SK-N-SH (cell line): ENCODE measurements around the gene SLC12A3. TPM values are rescaled to one million over a fixed set of nuclear protein-coding genes. Genes with fewer than 3 reads are reported as not detected.

Experiments
- CTCF ChIA-PET: fragments of 300-600, 350-600 bp; formaldehyde crosslinking; extraction: SDS; loops from one replicate; lab custom pipeline; 2021; lab: Yijun Ruan, JAX
- POLR2A ChIA-PET: fragments of 350-600 bp; sonication (Branson Sonifier 250); formaldehyde crosslinking; extraction: SDS; loops from one replicate; lab custom pipeline; 2020; ENCODE audit warnings: antibody characterized with exemption, inconsistent platforms; lab: Yijun Ruan, JAX
- DNase-seq: peaks from one replicate; pipeline ENCODE4 v3.0.0; 2012
- H2AFZ ChIP-seq: fragments of 200-600 bp; sonication (generic); 2 replicates; pipeline ENCODE4 v1.8.1; 2016; ENCODE audit warnings: antibody characterized with exemption, mild to moderate bottlenecking, low read depth
- H3F3A ChIP-seq: fragments of 200-600 bp; sonication (generic); replicated peaks from 2 replicates; pipeline ENCODE3; 2016; ENCODE audit warnings: antibody characterized with exemption, mild to moderate bottlenecking; ENCODE audit not compliant: insufficient read depth
- H3K27ac ChIP-seq, 2 experiments: fragments of 200-500 bp in 1 of 2; fragments of 200-600 bp in 1 of 2; sonication (Bioruptor generic) in 1 of 2; sonication (generic), shearing (Covaris generic) in 1 of 2; 2 replicates each; pipeline versions ENCODE4 v1.5.1 to v1.6.1; 2014 to 2016; ENCODE audit warnings: low read depth in 2 of 2, inconsistent platforms in 1 of 2, low read length in 1 of 2, mild to moderate bottlenecking in 1 of 2, mixed read lengths in 1 of 2
- H3K27me3 ChIP-seq: fragments of 200-600 bp; sonication (generic), shearing (Covaris generic); 2 replicates; pipeline ENCODE4 v1.6.1; 2016; ENCODE audit warnings: mixed run types; ENCODE audit not compliant: insufficient read depth
- H3K36me3 ChIP-seq, 2 experiments: fragments of 200-500 bp in 1 of 2; fragments of 200-600 bp in 1 of 2; sonication (Bioruptor generic) in 1 of 2; sonication (generic) in 1 of 2; replicated peaks in 1 of 2; 2 replicates each; pipeline versions ENCODE3 to v1.5.1; 2014 to 2016; ENCODE audit warnings: low read length in 1 of 2, mild to moderate bottlenecking in 1 of 2; ENCODE audit not compliant: insufficient read depth in 2 of 2, control insufficient read depth in 1 of 2
- H3K4me1 ChIP-seq, 2 experiments: fragments of 200-500 bp in 1 of 2; fragments of 200-600 bp in 1 of 2; sonication (Bioruptor generic) in 1 of 2; sonication (generic), shearing (Covaris generic) in 1 of 2; 2 replicates each; pipeline versions ENCODE4 v1.5.1 to v1.6.1; 2014 to 2016; ENCODE audit warnings: low read depth in 1 of 2, low read length in 1 of 2, mixed run types in 1 of 2; ENCODE audit not compliant: insufficient read depth in 2 of 2, control insufficient read depth in 1 of 2
- H3K4me2 ChIP-seq: fragments of 200-600 bp; sonication (generic), shearing (Covaris generic); 2 replicates; pipeline ENCODE4 v1.6.1; 2017; ENCODE audit warnings: mixed run types
- H3K4me3 ChIP-seq, 2 experiments: fragments of 200-500 bp in 1 of 2; fragments of 200-600 bp in 1 of 2; sonication (Bioruptor generic) in 1 of 2; sonication (generic), shearing (Covaris generic) in 1 of 2; 2 replicates each; pipeline versions ENCODE4 v1.5.1 to v1.8.1; 2014 to 2016; ENCODE audit warnings: low read depth in 2 of 2, inconsistent platforms in 1 of 2, low read length in 1 of 2, mild to moderate bottlenecking in 1 of 2, mixed read lengths in 1 of 2, moderate library complexity in 1 of 2
- H3K79me2 ChIP-seq: fragments of 200-600 bp; sonication (generic); 2 replicates; pipeline ENCODE4 v1.8.1; 2017; ENCODE audit warnings: mild to moderate bottlenecking; ENCODE audit not compliant: insufficient read depth
- H3K9ac ChIP-seq: fragments of 200-600 bp; sonication (generic); 2 replicates; pipeline ENCODE4 v1.6.1; 2017; ENCODE audit warnings: mixed run types
- H3K9me2 ChIP-seq: fragments of 200-600 bp; sonication (generic); 2 replicates; pipeline ENCODE4 v1.6.1; 2017; ENCODE audit warnings: mixed run types
- H3K9me3 ChIP-seq: fragments of 200-600 bp; sonication (generic); 2 replicates; pipeline ENCODE4 v1.6.1; 2017; ENCODE audit warnings: mixed run types, mild to moderate bottlenecking, moderate library complexity
- H4K20me1 ChIP-seq: fragments of 200-600 bp; sonication (generic); 2 replicates; pipeline ENCODE4 v1.6.1; 2017; ENCODE audit warnings: mild to moderate bottlenecking, mixed run types; ENCODE audit not compliant: insufficient read depth
- CHD2 ChIP-seq: fragments of 150-350 bp; IDR thresholded peaks from 2 replicates; pipeline ENCODE4 v1.6.1; 2018; ENCODE audit warnings: low read length; ENCODE audit not compliant: partially characterized antibody
- CTCF ChIP-seq: fragments of 200-600 bp; sonication (generic); IDR thresholded peaks from 2 replicates; pipeline ENCODE4 v1.6.1; 2017; ENCODE audit warnings: antibody characterized with exemption, mild to moderate bottlenecking, moderate library complexity
- EP300 ChIP-seq, 2 experiments: IDR thresholded peaks; 2 replicates each; pipeline versions ENCODE4 v1.4.0 to v1.6.1; 2012; ENCODE audit warnings: borderline replicate concordance in 1 of 2, low read depth in 1 of 2, low read length in 1 of 2
- FOXJ3 ChIP-seq: sonication (generic); formaldehyde crosslinking; IDR thresholded peaks from 2 replicates; pipeline ENCODE4 v1.5.1; 2020; ENCODE audit warnings: mild to moderate bottlenecking, missing genetic modification reagents
- FOXM1 ChIP-seq: IDR thresholded peaks from 2 replicates; pipeline ENCODE4 v1.4.0; 2012; ENCODE audit warnings: low read depth, mild to moderate bottlenecking
- IRF3 ChIP-seq: fragments of 150-350 bp; IDR thresholded peaks from 2 replicates; pipeline ENCODE4 v1.6.1; 2016; ENCODE audit warnings: mild to moderate bottlenecking, low read depth, low read length
- MEF2A ChIP-seq: IDR thresholded peaks from 2 replicates; pipeline ENCODE4 v1.4.0; 2012; ENCODE audit warnings: low read depth, borderline replicate concordance
- MXI1 ChIP-seq: IDR thresholded peaks from 2 replicates; pipeline ENCODE4 v1.6.1; 2012; ENCODE audit warnings: mild to moderate bottlenecking, low read depth, low read length, improper control_type of control experiment
- NFIC ChIP-seq: IDR thresholded peaks from 2 replicates; pipeline ENCODE4 v1.4.0; 2012; ENCODE audit warnings: borderline replicate concordance
- POLR2AphosphoS5 ChIP-seq: IDR thresholded peaks from 2 replicates; pipeline ENCODE4 v1.6.1; 2012; ENCODE audit warnings: low read depth, low read length
- RCOR1 ChIP-seq: fragments of 150-350 bp; IDR thresholded peaks from 2 replicates; pipeline ENCODE4 v1.6.1; 2017; ENCODE audit warnings: antibody characterized with exemption, low read length
- RFX5 ChIP-seq: IDR thresholded peaks from 2 replicates; pipeline ENCODE4 v1.6.1; 2012; ENCODE audit warnings: mild to moderate bottlenecking, improper control_type of control experiment, low read length
- RXRA ChIP-seq: IDR thresholded peaks from 2 replicates; pipeline ENCODE4 v1.4.0; 2012; ENCODE audit warnings: low read depth, mild to moderate bottlenecking, borderline replicate concordance
- USF1 ChIP-seq: IDR thresholded peaks from 2 replicates; pipeline ENCODE4 v1.4.0; 2012; ENCODE audit warnings: low read depth, borderline replicate concordance
- YY1 ChIP-seq: IDR thresholded peaks from 2 replicates; pipeline ENCODE4 v1.4.0; 2012; ENCODE audit warnings: low read depth, mild to moderate bottlenecking
- WGBS: methylation state at CpG from one replicate; pipeline ENCODE4 v1.1.6; 2017; ENCODE audit warnings: low lambda C conversion rate; 5-methylcytosine and 5-hydroxymethylcytosine counted together
- polyA plus RNA-seq, 3 experiments: library from polyadenylated mRNA; depleted of rRNA; stranded (reverse); fragments of >200 nt; gene quantifications; 2 replicates each; pipeline ENCODE4 v1.2.3, GENCODE V29; 2012

SLC12A3 gene
- polyA plus RNA-seq, 1 of the 3 experiments (the other 2 are of a cell fraction): not detected

GRCh38 chr16:56919099-56919800 lies 54.2 kb downstream of the SLC12A3 start:
- TF ChIP-seq RXRA: no peak
- no peak for TF ChIP-seq RCOR1
- TF ChIP-seq FOXJ3: no peak
- no peak for TF ChIP-seq MEF2A
- no peak for TF ChIP-seq FOXM1
- no peak for TF ChIP-seq USF1
- TF ChIP-seq RFX5: no peak
- TF ChIP-seq YY1: no peak
- no peak for TF ChIP-seq POLR2AphosphoS5
- WGBS: 86% methylated on average over 11 of the region's 11 CpGs
- no peaks in the 10 kb centered on the region for H3K36me3 ChIP-seq
- no peaks in the 10 kb centered on the region for H3K79me2 ChIP-seq
- H3K4me3 ChIP-seq: no peak overlapping the region
- no peaks in the 10 kb centered on the region for H3F3A ChIP-seq
- no peak overlapping the region for H3K4me2 ChIP-seq
- H3K27me3 ChIP-seq: no peaks in the 10 kb centered on the region
- H3K4me1 ChIP-seq: no peaks in the 10 kb centered on the region
- H3K27ac ChIP-seq: no peak overlapping the region
- no peaks in the 10 kb centered on the region for H3K9me2 ChIP-seq
- H2AFZ ChIP-seq: no peak overlapping the region
- H3K9ac ChIP-seq: no peak overlapping the region
- POLR2A ChIA-PET: interaction anchor here (1.9 kb wide), 1 partner anchor 12 kb away, joined by 8 read pairs; the partner anchor contains the start of gene HERPUD1
- no peaks in the 10 kb centered on the region for H4K20me1 ChIP-seq
- no peak for DNase-seq
- no peaks in the 10 kb centered on the region for H3K9me3 ChIP-seq
- CTCF ChIA-PET: interaction anchor here (0.8 to 1.3 kb wide), 2 partner anchors 53 to 217 kb away, joined by 3 read pairs; no protein-coding TSS in a partner anchor

GRCh38 chr16:56921571-56921970 lies 56.6 kb downstream of the SLC12A3 start:
- WGBS: 89% methylated on average over 4 of the region's 4 CpGs

More at GRCh38 chr16:56921571-56921970, 56.6 kb downstream of the SLC12A3 start:
- no peak for DNase-seq
- Histone ChIP-seq H3K9me2 (no peaks in the 10 kb centered on the region), H3K36me3 (no peaks in the 10 kb centered on the region), H3K9ac (no peak overlapping the region), H2AFZ (no peak overlapping the region), H3K79me2 (no peaks in the 10 kb centered on the region), H3K27me3 (no peaks in the 10 kb centered on the region), H3K9me3 (no peaks in the 10 kb centered on the region), H4K20me1 (no peaks in the 10 kb centered on the region), H3K4me2 (no peak overlapping the region), H3F3A (no peaks in the 10 kb centered on the region)
- ChIA-PET CTCF (no interaction called here), POLR2A (no interaction called here)
- TF ChIP-seq MXI1 (no peak), CTCF (no peak), CHD2 (no peak), EP300 (IDR thresholded peaks at IDR 0.05; ENCODE audit: borderline replicate concordance in 1 of 2, low read depth in 1 of 2, low read length in 1 of 2) (no peak), RXRA (no peak), IRF3 (no peak), NFIC (no peak)
- TF ChIP-seq, all 33 proteins: peak for 0
- H3K4me1 ChIP-seq: no peaks in the 10 kb centered on the region
- H3K27ac ChIP-seq: no peak overlapping the region
- H3K4me3 ChIP-seq: no peak overlapping the region
